IMR-90 (cell line): ENCODE measurements around the gene IVL. TPM values are rescaled to one million over a fixed set of nuclear protein-coding genes. Genes with fewer than 3 reads are reported as not detected.

Experiments
- ATAC-seq: fragments of 200-7000 bp; cut with Tn5 transposase; 2 replicates; pipeline ENCODE4 v1.9.1; 2020; ENCODE audit warnings: low read depth, mild to moderate bottlenecking, moderate library complexity
- BruUV-seq: library from RNA; stranded (reverse); fragments of 400-500 nt; replicated peaks from 2 replicates; lab custom pipeline; 2021; lab: Mats Ljungman, UMichigan
- CTCF ChIA-PET: fragments of 300-600 bp; formaldehyde crosslinking; extraction: SDS; loops from one replicate; lab custom pipeline; 2021; ENCODE audit warnings: antibody characterized with exemption; lab: Yijun Ruan, JAX
- POLR2A ChIA-PET: fragments of 300-600 bp; sonication (Branson Sonifier 250); formaldehyde crosslinking; loops from one replicate; lab custom pipeline; 2022; ENCODE audit warnings: antibody characterized with exemption; ENCODE audit not compliant: unreplicated experiment; lab: Charles Lee
- DNase-seq: peaks from one replicate; pipeline ENCODE4 v3.0.0; 2013
- H2AFZ ChIP-seq: replicated peaks from 2 replicates; pipeline ENCODE3; 2013; ENCODE audit warnings: low read length, mild to moderate bottlenecking; ENCODE audit not compliant: poor library complexity
- H2AK5ac ChIP-seq: 2 replicates; pipeline ENCODE4 v1.6.1; 2013; ENCODE audit warnings: low read depth, low read length, inconsistent platforms
- H2AK9ac ChIP-seq: replicated peaks from 2 replicates; pipeline ENCODE3; 2013; ENCODE audit warnings: mild to moderate bottlenecking, low read depth, low read length, moderate library complexity; ENCODE audit not compliant: poor library complexity
- H2BK120ac ChIP-seq: 2 replicates; pipeline ENCODE4 v1.6.1; 2013; ENCODE audit warnings: low read depth, low read length, inconsistent platforms
- H2BK15ac ChIP-seq: 3 replicates; pipeline ENCODE4 v1.6.1; 2013; ENCODE audit warnings: low read depth, low read length, inconsistent platforms
- H2BK20ac ChIP-seq: 2 replicates; pipeline ENCODE4 v1.6.1; 2013; ENCODE audit warnings: low read depth, mild to moderate bottlenecking, inconsistent platforms, low read length, moderate library complexity
- H2BK5ac ChIP-seq: 2 replicates; pipeline ENCODE4 v1.6.1; 2013; ENCODE audit warnings: mild to moderate bottlenecking, low read depth, low read length, inconsistent platforms; ENCODE audit not compliant: poor library complexity, severe bottlenecking
- H3K14ac ChIP-seq: replicated peaks from 2 replicates; pipeline ENCODE4 v1.6.1; 2013; ENCODE audit warnings: low read depth, low read length, inconsistent platforms
- H3K18ac ChIP-seq: 2 replicates; pipeline ENCODE4 v1.6.1; 2013; ENCODE audit warnings: low read depth, low read length, control low read depth
- H3K23ac ChIP-seq: 2 replicates; pipeline ENCODE4 v1.6.1; 2013; ENCODE audit warnings: low read depth, low read length, inconsistent platforms
- H3K27ac ChIP-seq: 2 replicates; pipeline ENCODE4 v1.5.1; 2013; ENCODE audit warnings: mild to moderate bottlenecking, control low read depth, low read length; ENCODE audit not compliant: insufficient read depth
- H3K27me3 ChIP-seq: 2 replicates; pipeline ENCODE4 v1.6.1; 2013; ENCODE audit warnings: low read length; ENCODE audit not compliant: control insufficient read depth, insufficient read depth
- H3K36me3 ChIP-seq: 2 replicates; pipeline ENCODE4 v1.6.1; 2013; ENCODE audit warnings: low read length, mixed read lengths; ENCODE audit not compliant: control insufficient read depth, insufficient read depth
- H3K4ac ChIP-seq: 2 replicates; pipeline ENCODE4 v1.6.1; 2013; ENCODE audit warnings: low read depth, low read length, inconsistent platforms
- H3K4me1 ChIP-seq: 2 replicates; pipeline ENCODE4 v1.6.1; 2013; ENCODE audit warnings: low read length, mixed read lengths; ENCODE audit not compliant: control insufficient read depth, insufficient read depth
- H3K4me2 ChIP-seq: 2 replicates; pipeline ENCODE4 v1.6.1; 2013; ENCODE audit warnings: low read depth, mild to moderate bottlenecking, control low read depth, low read length, moderate library complexity
- H3K4me3 ChIP-seq: 2 replicates; pipeline ENCODE4 v1.5.1; 2013; ENCODE audit warnings: low read depth, mild to moderate bottlenecking, control low read depth, low read length, moderate library complexity; ENCODE audit not compliant: insufficient read depth
- H3K56ac ChIP-seq: 2 replicates; pipeline ENCODE4 v1.6.1; 2013; ENCODE audit warnings: low read length, inconsistent platforms; ENCODE audit not compliant: insufficient read depth; ENCODE audit errors: extremely low read depth
- H3K79me1 ChIP-seq, 2 experiments: 2 replicates each; pipeline ENCODE4 v1.6.1; 2013; ENCODE audit warnings: low read length in 2 of 2, inconsistent platforms in 1 of 2, low read depth in 1 of 2
- H3K9ac ChIP-seq: 2 replicates; pipeline ENCODE4 v1.6.1; 2013; ENCODE audit warnings: low read depth, low read length, control low read depth
- H3K9me1 ChIP-seq: 2 replicates; pipeline ENCODE4 v1.6.1; 2013; ENCODE audit warnings: low read length, inconsistent platforms; ENCODE audit not compliant: insufficient read depth
- H3K9me3 ChIP-seq: 2 replicates; pipeline ENCODE4 v1.6.1; 2013; ENCODE audit warnings: low read length; ENCODE audit not compliant: control insufficient read depth, insufficient read depth
- H4K20me1 ChIP-seq: 2 replicates; pipeline ENCODE4 v1.6.1; 2013; ENCODE audit warnings: low read length, inconsistent platforms; ENCODE audit not compliant: insufficient read depth
- H4K5ac ChIP-seq: 2 replicates; pipeline ENCODE4 v1.6.1; 2013; ENCODE audit warnings: mild to moderate bottlenecking, low read depth, low read length, control low read depth
- H4K8ac ChIP-seq, 2 experiments: 2 replicates each; pipeline ENCODE4 v1.6.1; 2013; ENCODE audit warnings: low read depth in 2 of 2, low read length in 2 of 2, control low read depth in 1 of 2, inconsistent platforms in 1 of 2
- H4K91ac ChIP-seq: 2 replicates; pipeline ENCODE4 v1.6.1; 2013; ENCODE audit warnings: low read depth, low read length, inconsistent platforms; ENCODE audit not compliant: insufficient read depth
- CHD1 ChIP-seq: IDR thresholded peaks from 2 replicates; pipeline ENCODE4 v1.6.1; 2012; ENCODE audit warnings: low read depth, low read length, improper control_type of control experiment
- MAFK ChIP-seq: IDR thresholded peaks from 2 replicates; pipeline ENCODE4 v1.6.1; 2012; ENCODE audit warnings: low read depth, low read length, improper control_type of control experiment
- MXI1 ChIP-seq: IDR thresholded peaks from 2 replicates; pipeline ENCODE4 v1.6.1; 2012; ENCODE audit warnings: low read depth, mild to moderate bottlenecking, low read length, moderate library complexity, borderline replicate concordance
- RCOR1 ChIP-seq: IDR thresholded peaks from 2 replicates; pipeline ENCODE4 v1.6.1; 2012; ENCODE audit warnings: mild to moderate bottlenecking, low read length, improper control_type of control experiment; ENCODE audit not compliant: insufficient replicate concordance
- WGBS, 2 experiments: methylation state at CpG; one replicate each; pipeline versions ENCODE4 v1.1.5 to v1.1.7; 2013; ENCODE audit warnings: missing lambda C conversion rate in 2 of 2; ENCODE audit not compliant: insufficient read length in 1 of 2; ENCODE audit errors: extremely low coverage in 2 of 2; 5-methylcytosine and 5-hydroxymethylcytosine counted together
- dilution Hi-C: fragments of 300-500 bp; cut with HindIII; formaldehyde crosslinking; loops from one replicate; pipeline ENCODE4 v1.14.3; 2018; ENCODE audit warnings: low sequenced_read_pairs; ENCODE audit not compliant: unreplicated experiment
- in situ Hi-C: fragments of 300-500 bp; cut with MboI; formaldehyde crosslinking; loops from 3 replicates; pipeline ENCODE4 v1.14.3; 2019; ENCODE audit warnings: low sequenced_read_pairs, inconsistent platforms, mixed read lengths
- intact Hi-C: fragments of 100-400 bp; cut with micrococcal nuclease; formaldehyde crosslinking; loops from 2 replicates; pipeline ENCODE4 v1.10.0; 2022
- polyA plus RNA-seq, 3 experiments: library from polyadenylated mRNA; depleted of rRNA; stranded (reverse); fragments of >200 nt; gene quantifications; 2 replicates each; pipeline ENCODE4 v1.2.3, GENCODE V29; 2012; ENCODE audit warnings: low replicate concordance in 1 of 3
- total RNA-seq: library from RNA; depleted of rRNA; stranded (reverse); fragments of >200 nt; gene quantifications from 2 replicates; pipeline ENCODE4 v1.2.3, GENCODE V29; 2012
- TF ChIP-seq, protein P1 (sequence below): fragments of 150-350 bp; IDR thresholded peaks from 2 replicates; pipeline ENCODE4 v1.6.1; 2017; ENCODE audit warnings: mild to moderate bottlenecking, antibody characterized with exemption, low read length, low read depth

Gene IVL
- total and polyA plus RNA-seq, 2 of the 4 experiments (the other 2 are of a cell fraction) = not detected

DNA sequence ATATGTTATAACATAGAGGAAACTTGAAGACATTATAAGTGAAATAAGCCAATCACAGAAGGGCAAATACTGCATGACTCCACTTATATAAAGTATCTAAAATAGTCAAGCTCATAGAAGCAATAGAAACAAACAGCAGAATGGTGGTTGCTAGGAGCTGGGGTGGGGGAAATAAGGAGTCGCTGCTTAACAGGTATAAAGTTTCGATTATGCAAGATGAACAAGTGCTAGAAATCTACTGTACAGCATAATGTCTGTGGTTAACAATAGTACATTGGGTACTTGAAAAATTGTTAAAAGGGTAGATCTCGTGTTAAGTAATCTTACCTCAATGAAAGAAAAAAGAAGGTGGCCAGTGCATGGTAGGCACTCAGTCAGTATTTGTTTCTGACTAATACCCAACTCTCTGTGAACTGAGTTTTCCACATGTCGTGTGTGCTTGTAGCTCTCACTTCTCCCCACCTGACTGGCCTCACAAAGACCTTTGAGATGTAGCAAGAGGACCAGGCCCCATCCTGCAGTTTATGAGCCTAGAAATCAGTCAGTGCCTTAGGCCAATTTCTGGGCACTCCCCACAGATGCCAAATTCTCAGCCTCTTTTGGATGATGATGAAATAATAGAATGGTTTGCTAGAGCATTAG, 23.9 kb downstream of the IVL start:
- Histone ChIP-seq H2BK15ac (no peak overlapping the region), H3K4me2 (no peak overlapping the region), H4K20me1 (no peaks in the 10 kb centered on the region), H3K79me1 (no peaks in the 10 kb centered on the region), H2AK5ac (no peak overlapping the region), H2BK20ac (no peak overlapping the region), H2BK5ac (no peak overlapping the region), H3K27me3 (no peaks in the 10 kb centered on the region), H3K27ac (no peak overlapping the region), H4K91ac (no peak overlapping the region), H3K23ac (no peak overlapping the region), H2BK120ac (no peak overlapping the region), H2AK9ac (no peak overlapping the region), H3K14ac (no peak overlapping the region), H3K36me3 (no peaks in the 10 kb centered on the region), H3K56ac (no peak overlapping the region), H2AFZ (no peak overlapping the region), H3K9me3 (no peaks in the 10 kb centered on the region), H3K9ac (no peak overlapping the region), H3K9me1 (no peaks in the 10 kb centered on the region), H3K4ac (no peak overlapping the region), H4K5ac (no peak overlapping the region), H3K18ac (no peak overlapping the region), H3K4me3 (no peak overlapping the region), H4K8ac (no peak overlapping the region), H3K4me1 (no peaks in the 10 kb centered on the region)
- BruUV-seq = no TSS peak
- in situ Hi-C loops = no loop called here
- ChIA-PET CTCF (no interaction called here), POLR2A (no interaction called here)
- ATAC-seq (no peak), DNase-seq (no peak)
- WGBS, 2 experiments = 40% methylated on average over 2 of the region's 4 CpGs; no CpG with 5 or more reads in 1 of the 2 experiments
- TF ChIP-seq, protein P1, sequence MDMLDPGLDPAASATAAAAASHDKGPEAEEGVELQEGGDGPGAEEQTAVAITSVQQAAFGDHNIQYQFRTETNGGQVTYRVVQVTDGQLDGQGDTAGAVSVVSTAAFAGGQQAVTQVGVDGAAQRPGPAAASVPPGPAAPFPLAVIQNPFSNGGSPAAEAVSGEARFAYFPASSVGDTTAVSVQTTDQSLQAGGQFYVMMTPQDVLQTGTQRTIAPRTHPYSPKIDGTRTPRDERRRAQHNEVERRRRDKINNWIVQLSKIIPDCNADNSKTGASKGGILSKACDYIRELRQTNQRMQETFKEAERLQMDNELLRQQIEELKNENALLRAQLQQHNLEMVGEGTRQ = no peak
- TF ChIP-seq MXI1 (no peak), RCOR1 (no peak), MAFK (no peak), CHD1 (no peak)
- dilution Hi-C loops = no loop called here
- intact Hi-C loops = no loop called here
